Liver (tissue), 9 donors: ENCODE results near the gene SLC7A11. TPM values are rescaled to one million over a fixed set of nuclear protein-coding genes. Genes with fewer than 3 reads are reported as not detected.

Experiments
- DNase-seq: peaks from one replicate; pipeline ENCODE4 v3.0.0-alpha.2; 2017; ENCODE audit warnings: low spot score
- H3K27ac ChIP-seq, 2 donors: one replicate each; pipeline ENCODE4 v1.7.0; 2013; ENCODE audit warnings: inconsistent platforms in 2 of 2, low read length in 2 of 2, control low read depth in 1 of 2, low read depth in 1 of 2, mild to moderate bottlenecking in 1 of 2
- H3K27me3 ChIP-seq, 4 donors: one replicate each; pipeline versions ENCODE4 v1.6.1 to v1.7.0; 2013; ENCODE audit warnings: low read length in 3 of 4, inconsistent platforms in 1 of 4, mild to moderate bottlenecking in 1 of 4, moderate library complexity in 1 of 4; ENCODE audit not compliant: control insufficient read depth in 4 of 4, insufficient read depth in 4 of 4
- H3K36me3 ChIP-seq, 4 donors: one replicate each; pipeline versions ENCODE4 v1.6.1 to v1.7.0; 2013; ENCODE audit warnings: low read length in 3 of 4, mild to moderate bottlenecking in 3 of 4, low read depth in 1 of 4, moderate library complexity in 1 of 4; ENCODE audit not compliant: control insufficient read depth in 4 of 4, insufficient read depth in 3 of 4
- H3K4me1 ChIP-seq, 4 donors: one replicate each; pipeline versions ENCODE4 v1.6.1 to v1.7.0; 2013; ENCODE audit warnings: low read length in 3 of 4, mild to moderate bottlenecking in 3 of 4, moderate library complexity in 1 of 4; ENCODE audit not compliant: control insufficient read depth in 4 of 4, insufficient read depth in 4 of 4
- H3K4me3 ChIP-seq, 3 donors: one replicate each; pipeline versions ENCODE4 v1.6.1 to v1.7.0; 2013; ENCODE audit warnings: low read length in 3 of 3, control low read depth in 1 of 3, low read depth in 1 of 3, mild to moderate bottlenecking in 1 of 3
- H3K9ac ChIP-seq, 2 donors: one replicate each; pipeline ENCODE4 v1.7.0; 2013; ENCODE audit warnings: low read length in 2 of 2, mild to moderate bottlenecking in 2 of 2, moderate library complexity in 2 of 2, control low read depth in 1 of 2, low read depth in 1 of 2
- H3K9me3 ChIP-seq, 4 donors: one replicate each; pipeline versions ENCODE4 v1.6.1 to v1.7.0; 2013; ENCODE audit warnings: low read length in 3 of 4; ENCODE audit not compliant: control insufficient read depth in 4 of 4
- EGR1 ChIP-seq, 2 donors: IDR thresholded peaks; 2 replicates each; pipeline ENCODE4 v1.6.1; 2016 to 2018; ENCODE audit warnings: antibody characterized with exemption in 2 of 2, low read depth in 2 of 2
- GABPA ChIP-seq, 2 donors: IDR thresholded peaks in 1 of 2; conservative IDR thresholded peaks in 1 of 2; 2 replicates each; pipeline ENCODE4 v1.6.1; 2016; ENCODE audit warnings: antibody characterized with exemption in 2 of 2, mild to moderate bottlenecking in 1 of 2, moderate library complexity in 1 of 2
- HNF4A ChIP-seq, 2 donors: conservative IDR thresholded peaks; 2 replicates each; pipeline ENCODE4 v1.6.1; 2016; ENCODE audit warnings: antibody characterized with exemption in 2 of 2, mild to moderate bottlenecking in 2 of 2
- HNF4G ChIP-seq: IDR thresholded peaks from 2 replicates; pipeline ENCODE4 v1.6.1; 2016; ENCODE audit warnings: antibody characterized with exemption
- JUND ChIP-seq, 2 donors: IDR thresholded peaks; 2 replicates each; pipeline ENCODE4 v1.6.1; 2016; ENCODE audit warnings: antibody characterized with exemption in 2 of 2
- NR2F2 ChIP-seq: IDR thresholded peaks from 2 replicates; pipeline ENCODE4 v1.6.1; 2016; ENCODE audit warnings: antibody characterized with exemption
- RAD21 ChIP-seq, 2 donors: IDR thresholded peaks; 2 replicates each; pipeline ENCODE4 v1.6.1; 2016; ENCODE audit warnings: antibody characterized with exemption in 2 of 2, mild to moderate bottlenecking in 2 of 2
- RXRA ChIP-seq, 2 donors: IDR thresholded peaks; 2 replicates each; pipeline ENCODE4 v1.6.1; 2017 to 2018; ENCODE audit warnings: antibody characterized with exemption in 2 of 2, mild to moderate bottlenecking in 1 of 2
- SP1 ChIP-seq: IDR thresholded peaks from 2 replicates; pipeline ENCODE4 v1.6.1; 2018; ENCODE audit warnings: antibody characterized with exemption, mild to moderate bottlenecking
- TAF1 ChIP-seq: conservative IDR thresholded peaks from 2 replicates; pipeline ENCODE4 v1.6.1; 2016; ENCODE audit warnings: antibody characterized with exemption, mild to moderate bottlenecking
- YY1 ChIP-seq: IDR thresholded peaks from 2 replicates; pipeline ENCODE4 v1.6.1; 2016; ENCODE audit warnings: antibody characterized with exemption, mild to moderate bottlenecking
- WGBS: extraction: QIAGEN DNeasy Blood & Tissue Kit; methylation state at CpG from one replicate; pipeline ENCODE4 v1.1.7; 2013; 5-methylcytosine and 5-hydroxymethylcytosine counted together
- polyA plus RNA-seq, 2 donors: library from polyadenylated mRNA; stranded (reverse) in 1 of 2; unstranded in 1 of 2; fragments of 200-250 nt in 1 of 2; fragments of >200 nt in 1 of 2; fragmentation: Nextera tagmentation in 1 of 2; extraction: Ambion mirVana in 1 of 2; gene quantifications; one replicate each; pipeline versions ENCODE4 v1.2.1 to v1.2.3, GENCODE V29; 2013 to 2015
- total RNA-seq, 2 donors: library from RNA; depleted of rRNA; stranded (reverse); fragments of >200 nt; gene quantifications; one replicate each; pipeline ENCODE4 v1.2.3, GENCODE V29; 2014
- TF ChIP-seq, protein P1 (sequence below): IDR thresholded peaks from 2 replicates; pipeline ENCODE4 v1.6.1; 2016; ENCODE audit warnings: antibody characterized with exemption
- TF ChIP-seq, protein P2 (sequence below): fragments of 150-350 bp; IDR thresholded peaks from 2 replicates; pipeline ENCODE4 v1.5.1; 2017; ENCODE audit warnings: improper control_type of control experiment, low read depth, low read length; ENCODE audit not compliant: missing input control
- TF ChIP-seq, protein P3 (sequence below): IDR thresholded peaks from 2 replicates; pipeline ENCODE4 v1.6.1; 2016; ENCODE audit warnings: antibody characterized with exemption, mild to moderate bottlenecking
- TF ChIP-seq, protein P4 (sequence below): IDR thresholded peaks from 2 replicates; pipeline ENCODE4 v1.6.1; 2016; ENCODE audit warnings: antibody characterized with exemption
- TF ChIP-seq, protein P5 (sequence below): IDR thresholded peaks from 2 replicates; pipeline ENCODE4 v1.6.1; 2016; ENCODE audit warnings: antibody characterized with exemption
- donor health status: healthy.
- donor health status: healthy.
- donor health status: healthy.
- donor health status: healthy.
- donor health status: healthy.

Gene SLC7A11
- total RNA-seq (1 to 10 TPM in 1 of 2 donors, under 1 TPM in 1; 0.17 to 1.9 TPM), polyA plus RNA-seq (under 1 TPM; 0.02 to 0.42 TPM)

DNA sequence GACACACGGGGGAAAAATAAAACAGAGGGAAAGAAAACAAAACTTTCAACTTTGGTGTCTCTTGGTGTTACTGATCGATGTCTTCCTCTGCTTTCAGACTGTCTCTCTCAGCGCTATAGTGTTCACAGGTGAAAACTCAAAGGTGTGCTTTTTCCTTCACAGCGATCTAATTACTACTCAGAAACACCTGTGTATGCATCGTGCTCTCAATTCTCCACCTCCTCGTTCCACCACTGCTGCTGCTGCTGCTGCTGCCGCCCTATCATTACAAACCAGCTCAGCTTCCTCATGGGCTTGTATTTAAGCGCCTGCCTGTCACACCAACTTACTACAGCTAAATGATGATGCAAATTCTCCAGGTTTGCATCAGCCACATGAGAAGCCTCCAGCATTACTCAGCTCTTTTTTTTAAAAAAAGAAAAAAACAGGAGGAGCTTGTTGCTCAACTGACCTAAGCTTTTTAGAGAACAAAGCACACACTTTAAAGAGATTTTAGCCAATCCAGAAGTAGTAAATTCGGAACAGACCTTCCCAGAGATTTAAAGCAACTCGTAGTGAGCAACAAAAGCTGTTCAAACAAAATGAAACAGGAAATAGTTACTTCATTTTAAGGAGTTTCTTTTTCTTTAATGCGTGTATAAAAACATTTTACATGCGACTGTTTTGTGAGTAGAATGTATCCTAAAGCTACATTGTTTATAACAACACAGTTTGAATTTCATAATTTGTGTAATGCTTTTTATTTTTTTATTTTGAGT lies at the start of gene SLC7A11:
Gene SLC7A11 (minus strand): TSS at position 274 of the 758 bp plus-strand sequence. CDS start 280 bp downstream, outside the sequence.
- Histone ChIP-seq H3K9ac (peak within 1 kb of the TSS in 1 of 2 donors; percentile 65), H3K27ac (peak within 1 kb of the TSS in 1 of 2 donors; percentile 19), H3K27me3 (no peaks in the 10 kb centered on the region), H3K36me3 (no peaks in the 10 kb centered on the region), H3K9me3 (no peaks in the 10 kb centered on the region), H3K4me3 (peak within 1 kb of the TSS in 2 of 3 donors; percentile 39 to 50), H3K4me1 (peaks cover 0 to 6% (median 0%) of the 10 kb centered on the region in 4 donors)
- peak; percentile 28 for TF ChIP-seq TAF1
- TF ChIP-seq, protein P1, sequence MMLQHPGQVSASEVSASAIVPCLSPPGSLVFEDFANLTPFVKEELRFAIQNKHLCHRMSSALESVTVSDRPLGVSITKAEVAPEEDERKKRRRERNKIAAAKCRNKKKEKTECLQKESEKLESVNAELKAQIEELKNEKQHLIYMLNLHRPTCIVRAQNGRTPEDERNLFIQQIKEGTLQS, result peak; percentile 94
- TF ChIP-seq EGR1 (IDR thresholded peaks at IDR 0.05; ENCODE audit: low read depth in 2 of 2), result no peak
- no peak for TF ChIP-seq HNF4A (conservative IDR thresholded peaks at IDR 0.05)
- TF ChIP-seq GABPA (IDR thresholded peaks at IDR 0.05 in 1 of 2, conservative IDR thresholded peaks at IDR 0.05 in 1 of 2), result no peak
- no peak for TF ChIP-seq HNF4G
- TF ChIP-seq, protein P2, sequence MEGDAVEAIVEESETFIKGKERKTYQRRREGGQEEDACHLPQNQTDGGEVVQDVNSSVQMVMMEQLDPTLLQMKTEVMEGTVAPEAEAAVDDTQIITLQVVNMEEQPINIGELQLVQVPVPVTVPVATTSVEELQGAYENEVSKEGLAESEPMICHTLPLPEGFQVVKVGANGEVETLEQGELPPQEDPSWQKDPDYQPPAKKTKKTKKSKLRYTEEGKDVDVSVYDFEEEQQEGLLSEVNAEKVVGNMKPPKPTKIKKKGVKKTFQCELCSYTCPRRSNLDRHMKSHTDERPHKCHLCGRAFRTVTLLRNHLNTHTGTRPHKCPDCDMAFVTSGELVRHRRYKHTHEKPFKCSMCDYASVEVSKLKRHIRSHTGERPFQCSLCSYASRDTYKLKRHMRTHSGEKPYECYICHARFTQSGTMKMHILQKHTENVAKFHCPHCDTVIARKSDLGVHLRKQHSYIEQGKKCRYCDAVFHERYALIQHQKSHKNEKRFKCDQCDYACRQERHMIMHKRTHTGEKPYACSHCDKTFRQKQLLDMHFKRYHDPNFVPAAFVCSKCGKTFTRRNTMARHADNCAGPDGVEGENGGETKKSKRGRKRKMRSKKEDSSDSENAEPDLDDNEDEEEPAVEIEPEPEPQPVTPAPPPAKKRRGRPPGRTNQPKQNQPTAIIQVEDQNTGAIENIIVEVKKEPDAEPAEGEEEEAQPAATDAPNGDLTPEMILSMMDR, result peak; percentile 2
- peak in 1 of 2 donors; percentile 14 for TF ChIP-seq JUND (IDR thresholded peaks at IDR 0.05)
- peak; percentile 37 for DNase-seq
- 7% methylated on average over 12 of the region's 12 CpGs for WGBS

DNA sequence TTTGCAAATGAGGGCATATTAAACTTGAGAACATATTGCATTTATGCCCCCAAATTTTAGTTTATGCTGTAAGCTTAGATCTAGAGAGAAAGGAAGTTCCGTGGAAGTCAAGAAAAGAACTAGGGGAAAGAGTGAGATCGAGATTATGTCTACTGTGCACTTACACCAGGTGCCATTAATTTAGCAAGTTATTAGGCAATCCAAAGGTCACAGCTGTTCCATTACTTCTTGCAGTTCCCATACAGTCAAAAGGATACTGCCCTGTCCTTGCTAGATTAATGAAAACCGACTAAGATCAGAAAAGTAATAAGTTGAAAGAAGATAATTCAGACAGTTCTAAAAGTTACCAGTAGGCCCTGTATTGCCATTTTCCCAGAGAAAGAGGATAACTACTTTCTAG lies 49.3 kb upstream of the SLC7A11 start:
- WGBS, result 92% methylated on average over 3 of the region's 3 CpGs
- Histone ChIP-seq H3K27ac (no peak overlapping the region), H3K36me3 (no peaks in the 10 kb centered on the region), H3K9ac (no peak overlapping the region), H3K27me3 (no peaks in the 10 kb centered on the region), H3K4me3 (no peak overlapping the region), H3K4me1 (no peaks in the 10 kb centered on the region), H3K9me3 (no peaks in the 10 kb centered on the region)
- DNase-seq, result no peak
- TF ChIP-seq, protein P3, sequence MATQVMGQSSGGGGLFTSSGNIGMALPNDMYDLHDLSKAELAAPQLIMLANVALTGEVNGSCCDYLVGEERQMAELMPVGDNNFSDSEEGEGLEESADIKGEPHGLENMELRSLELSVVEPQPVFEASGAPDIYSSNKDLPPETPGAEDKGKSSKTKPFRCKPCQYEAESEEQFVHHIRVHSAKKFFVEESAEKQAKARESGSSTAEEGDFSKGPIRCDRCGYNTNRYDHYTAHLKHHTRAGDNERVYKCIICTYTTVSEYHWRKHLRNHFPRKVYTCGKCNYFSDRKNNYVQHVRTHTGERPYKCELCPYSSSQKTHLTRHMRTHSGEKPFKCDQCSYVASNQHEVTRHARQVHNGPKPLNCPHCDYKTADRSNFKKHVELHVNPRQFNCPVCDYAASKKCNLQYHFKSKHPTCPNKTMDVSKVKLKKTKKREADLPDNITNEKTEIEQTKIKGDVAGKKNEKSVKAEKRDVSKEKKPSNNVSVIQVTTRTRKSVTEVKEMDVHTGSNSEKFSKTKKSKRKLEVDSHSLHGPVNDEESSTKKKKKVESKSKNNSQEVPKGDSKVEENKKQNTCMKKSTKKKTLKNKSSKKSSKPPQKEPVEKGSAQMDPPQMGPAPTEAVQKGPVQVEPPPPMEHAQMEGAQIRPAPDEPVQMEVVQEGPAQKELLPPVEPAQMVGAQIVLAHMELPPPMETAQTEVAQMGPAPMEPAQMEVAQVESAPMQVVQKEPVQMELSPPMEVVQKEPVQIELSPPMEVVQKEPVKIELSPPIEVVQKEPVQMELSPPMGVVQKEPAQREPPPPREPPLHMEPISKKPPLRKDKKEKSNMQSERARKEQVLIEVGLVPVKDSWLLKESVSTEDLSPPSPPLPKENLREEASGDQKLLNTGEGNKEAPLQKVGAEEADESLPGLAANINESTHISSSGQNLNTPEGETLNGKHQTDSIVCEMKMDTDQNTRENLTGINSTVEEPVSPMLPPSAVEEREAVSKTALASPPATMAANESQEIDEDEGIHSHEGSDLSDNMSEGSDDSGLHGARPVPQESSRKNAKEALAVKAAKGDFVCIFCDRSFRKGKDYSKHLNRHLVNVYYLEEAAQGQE, result no peak
- TF ChIP-seq HNF4G (no peak), GABPA (IDR thresholded peaks at IDR 0.05 in 1 of 2, conservative IDR thresholded peaks at IDR 0.05 in 1 of 2) (no peak), EGR1 (IDR thresholded peaks at IDR 0.05; ENCODE audit: low read depth in 2 of 2) (no peak), SP1 (no peak), TAF1 (no peak), HNF4A (conservative IDR thresholded peaks at IDR 0.05) (no peak), NR2F2 (no peak), YY1 (no peak), JUND (IDR thresholded peaks at IDR 0.05) (no peak), RXRA (IDR thresholded peaks at IDR 0.05) (no peak), RAD21 (IDR thresholded peaks at IDR 0.05) (no peak)
- TF ChIP-seq, protein P4, sequence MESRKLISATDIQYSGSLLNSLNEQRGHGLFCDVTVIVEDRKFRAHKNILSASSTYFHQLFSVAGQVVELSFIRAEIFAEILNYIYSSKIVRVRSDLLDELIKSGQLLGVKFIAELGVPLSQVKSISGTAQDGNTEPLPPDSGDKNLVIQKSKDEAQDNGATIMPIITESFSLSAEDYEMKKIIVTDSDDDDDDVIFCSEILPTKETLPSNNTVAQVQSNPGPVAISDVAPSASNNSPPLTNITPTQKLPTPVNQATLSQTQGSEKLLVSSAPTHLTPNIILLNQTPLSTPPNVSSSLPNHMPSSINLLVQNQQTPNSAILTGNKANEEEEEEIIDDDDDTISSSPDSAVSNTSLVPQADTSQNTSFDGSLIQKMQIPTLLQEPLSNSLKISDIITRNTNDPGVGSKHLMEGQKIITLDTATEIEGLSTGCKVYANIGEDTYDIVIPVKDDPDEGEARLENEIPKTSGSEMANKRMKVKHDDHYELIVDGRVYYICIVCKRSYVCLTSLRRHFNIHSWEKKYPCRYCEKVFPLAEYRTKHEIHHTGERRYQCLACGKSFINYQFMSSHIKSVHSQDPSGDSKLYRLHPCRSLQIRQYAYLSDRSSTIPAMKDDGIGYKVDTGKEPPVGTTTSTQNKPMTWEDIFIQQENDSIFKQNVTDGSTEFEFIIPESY, result no peak
- TF ChIP-seq, protein P5, sequence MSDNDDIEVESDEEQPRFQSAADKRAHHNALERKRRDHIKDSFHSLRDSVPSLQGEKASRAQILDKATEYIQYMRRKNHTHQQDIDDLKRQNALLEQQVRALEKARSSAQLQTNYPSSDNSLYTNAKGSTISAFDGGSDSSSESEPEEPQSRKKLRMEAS, result no peak
- TF ChIP-seq, protein P1, result no peak
- TF ChIP-seq, protein P2, result no peak
